Heart left ventricle (tissue), 16 donors: Measurements from ENCODE around the gene KCNJ9. TPM values are rescaled to one million over a fixed set of nuclear protein-coding genes. Genes with fewer than 3 reads are reported as not detected.

Source experiments
- ATAC-seq, 4 donors: fragments of 200-7000 bp; cut with Tn5 transposase; one replicate each; pipeline ENCODE4 v1.9.1; 2020 to 2022; ENCODE audit warnings: moderate library complexity in 4 of 4, mild to moderate bottlenecking in 3 of 4, moderate number of reproducible peaks in 1 of 4
- DNase-seq, 5 donors: peaks; one replicate each; pipeline ENCODE4 v3.0.0-alpha.2; 2020
- H3K27ac ChIP-seq, 12 donors: fragments of 200-600 bp; sonication (generic) in 4 of 12; one replicate each; pipeline versions ENCODE4 v1.5.0 to v1.8.0; 2016 to 2022; ENCODE audit warnings: mild to moderate bottlenecking in 2 of 12
- H3K27me3 ChIP-seq, 9 donors: fragments of 200-600 bp; sonication (generic) in 2 of 9; one replicate each; pipeline versions ENCODE4 v1.5.1 to v1.8.0; 2016 to 2022; ENCODE audit warnings: mild to moderate bottlenecking in 3 of 9
- H3K36me3 ChIP-seq, 9 donors: fragments of 200-600 bp; sonication (generic) in 2 of 9; one replicate each; pipeline versions ENCODE4 v1.5.0 to v1.8.0; 2018 to 2022; ENCODE audit warnings: mild to moderate bottlenecking in 2 of 9
- H3K4me1 ChIP-seq, 12 donors: fragments of 200-600 bp; sonication (generic) in 4 of 12; one replicate each; pipeline versions ENCODE4 v1.5.0 to v1.8.0; 2016 to 2022; ENCODE audit warnings: mild to moderate bottlenecking in 3 of 12
- H3K4me3 ChIP-seq, 12 donors: fragments of 200-600 bp; sonication (generic) in 4 of 12; one replicate each; pipeline versions ENCODE4 v1.5.0 to v1.8.0; 2017 to 2022; ENCODE audit warnings: mild to moderate bottlenecking in 9 of 12, moderate library complexity in 4 of 12
- H3K9me3 ChIP-seq, 12 donors: fragments of 200-600 bp; sonication (generic) in 4 of 12; one replicate each; pipeline versions ENCODE4 v1.5.0 to v1.8.0; 2016 to 2022; ENCODE audit warnings: mild to moderate bottlenecking in 1 of 12
- POLR2A ChIP-seq, 2 donors: fragments of 450-650 bp; IDR thresholded peaks; one replicate each; pipeline ENCODE4 v1.6.1; 2017; ENCODE audit warnings: antibody characterized with exemption in 2 of 2, mild to moderate bottlenecking in 2 of 2, moderate library complexity in 2 of 2
- WGBS, 4 donors: extraction: QIAGEN DNeasy Blood & Tissue Kit in 2 of 4; methylation state at CpG; one replicate each; pipeline versions ENCODE4 v1.1.5 to v1.1.7; 2013 to 2018; 5-methylcytosine and 5-hydroxymethylcytosine counted together
- intact Hi-C, 10 donors: fragments of 100-400 bp; cut with DNase I; formaldehyde crosslinking; loops; one replicate each; pipeline versions ENCODE4 v1.11.1 to v1.14.2; 2022
- polyA plus RNA-seq, 2 donors: library from polyadenylated mRNA; stranded (reverse); fragments of 200-250 nt; gene quantifications; one replicate each; pipeline ENCODE4 v1.2.3, GENCODE V29; 2013
- total RNA-seq, 9 donors: library from RNA; depleted of rRNA in 2 of 9; stranded (reverse); fragments of >200 nt in 2 of 9; fragmentation: NEBNext Ultra II Directional in 3 of 9; extraction: Animal tissue kit (Norgen Biotek cat#: 25700) in 3 of 9; gene quantifications; one replicate each; pipeline versions ENCODE4 v1.1.0 to v1.2.4, GENCODE V29; 2016 to 2023
- TF ChIP-seq, protein P1 (sequence below), 12 donors: fragments of 200-600 bp; sonication (generic) in 4 of 12; IDR thresholded peaks; one replicate each; pipeline versions ENCODE4 v1.5.0 to v1.8.0; 2018 to 2022; ENCODE audit warnings: antibody characterized with exemption in 12 of 12, mild to moderate bottlenecking in 5 of 12
- donor health status: ischemic (EF 13 %, LVEDD 7.1; RV severe dilation, severe dysfunction).
- donor health status: healthy with polysubstance abuse.
- donor health status: DM: no; HTN: yes; CAD: no.
- donor health status: DM: no; HTN: no; CAD: no.
- donor health status: ischemic (EF 25% LVEDD 6.9; RV normal size, moderate dysfunction).
- donor health status: ischemic (EF 25% LVEDD 5.7; RV mildly dilated, moderate dysfunction).
- donor health status: healthy.
- donor health status: DM: yes; HTN: yes; CAD: no.
- donor health status: ischemic (EF 35%, LVEDD 5.7; RV mildly dilated, moderate dysfunction).
- donor health status: nonischemic (EF 11% LVEDD 7.7; RV severe dilation, severe dysfunction).
- donor health status: DM: yes; HTN: yes; CAD: no.
- donor health status: PGD.
- donor health status: ischemic (EF 29% LVEDD 5.4; RV normal size, mild dysfunction).
- donor health status: nonischemic (EF 23%, LVEDD 6.1; RV moderate dilation, normal function).

KCNJ9 gene
- total and polyA plus RNA-seq, 11 donors: 0.06 to 0.29 (median 0.08) TPM; not detected in 8

DNA sequence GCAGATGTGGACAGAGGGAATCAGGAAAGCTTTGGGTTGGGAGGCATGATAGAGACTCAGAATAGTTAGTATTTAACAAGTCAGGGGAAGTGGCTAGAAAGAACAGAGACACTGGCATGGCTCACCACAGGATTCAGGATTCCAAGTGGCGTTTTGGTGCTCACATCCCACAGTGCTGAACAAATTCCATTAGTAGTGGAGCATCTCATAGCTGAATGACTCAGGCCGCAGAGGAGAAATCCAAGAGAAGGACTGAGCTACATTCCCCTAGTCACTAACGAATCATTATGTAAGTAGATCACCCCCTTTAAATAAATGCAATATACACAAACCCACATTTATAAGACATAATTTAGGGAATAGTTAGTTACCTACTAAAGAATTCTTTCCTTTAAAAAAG, 5.0 kb upstream of the KCNJ9 start:
- Histone ChIP-seq H3K27ac (peak overlapping the region in 1 of 12 donors; percentile 80), H3K9me3 (no peaks in the 10 kb centered on the region), H3K4me3 (no peak overlapping the region), H3K36me3 (no peaks in the 10 kb centered on the region), H3K4me1 (peaks cover 0 to 34% (median 0%) of the 10 kb centered on the region in 12 donors), H3K27me3 (peaks cover 0 to 37% (median 24%) of the 10 kb centered on the region in 9 donors)
- no peak for TF ChIP-seq POLR2A (IDR thresholded peaks at IDR 0.05)
- TF ChIP-seq, protein P1, sequence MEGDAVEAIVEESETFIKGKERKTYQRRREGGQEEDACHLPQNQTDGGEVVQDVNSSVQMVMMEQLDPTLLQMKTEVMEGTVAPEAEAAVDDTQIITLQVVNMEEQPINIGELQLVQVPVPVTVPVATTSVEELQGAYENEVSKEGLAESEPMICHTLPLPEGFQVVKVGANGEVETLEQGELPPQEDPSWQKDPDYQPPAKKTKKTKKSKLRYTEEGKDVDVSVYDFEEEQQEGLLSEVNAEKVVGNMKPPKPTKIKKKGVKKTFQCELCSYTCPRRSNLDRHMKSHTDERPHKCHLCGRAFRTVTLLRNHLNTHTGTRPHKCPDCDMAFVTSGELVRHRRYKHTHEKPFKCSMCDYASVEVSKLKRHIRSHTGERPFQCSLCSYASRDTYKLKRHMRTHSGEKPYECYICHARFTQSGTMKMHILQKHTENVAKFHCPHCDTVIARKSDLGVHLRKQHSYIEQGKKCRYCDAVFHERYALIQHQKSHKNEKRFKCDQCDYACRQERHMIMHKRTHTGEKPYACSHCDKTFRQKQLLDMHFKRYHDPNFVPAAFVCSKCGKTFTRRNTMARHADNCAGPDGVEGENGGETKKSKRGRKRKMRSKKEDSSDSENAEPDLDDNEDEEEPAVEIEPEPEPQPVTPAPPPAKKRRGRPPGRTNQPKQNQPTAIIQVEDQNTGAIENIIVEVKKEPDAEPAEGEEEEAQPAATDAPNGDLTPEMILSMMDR (IDR thresholded peaks at IDR 0.05): no peak
- intact Hi-C loops: no loop called here
- 81 to 83% (median 82%) methylated on average over 3 of the region's 3 CpGs for WGBS, 4 donors
- ATAC-seq (no peak), DNase-seq (no peak)

DNA sequence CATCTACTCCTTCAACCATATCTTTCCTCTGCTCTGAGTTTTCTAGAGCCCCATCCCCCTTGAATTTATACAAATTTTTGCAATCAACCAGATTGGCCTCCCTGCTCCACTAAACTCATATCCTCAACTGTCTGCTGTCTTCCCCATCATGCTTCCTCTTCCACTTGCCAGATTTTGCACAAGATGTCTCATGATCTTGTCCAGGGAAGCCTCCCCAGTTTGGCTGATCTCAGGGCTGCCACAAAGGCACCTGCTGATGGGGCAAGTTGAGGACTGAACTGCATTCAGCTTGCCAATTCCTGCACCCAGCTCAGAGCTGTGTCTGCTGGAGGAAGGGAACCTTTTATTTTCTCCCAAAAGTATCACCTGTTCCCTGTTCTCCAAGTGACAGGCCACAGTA, 3.9 kb upstream of the KCNJ9 start:
- intact Hi-C loops: no loop called here
- H3K27me3 ChIP-seq: peaks cover 0 to 49% (median 29%) of the 10 kb centered on the region in 9 donors
- ATAC-seq (no peak), DNase-seq (no peak)
- H3K4me1 ChIP-seq: peaks cover 0 to 34% (median 0%) of the 10 kb centered on the region in 12 donors
- H3K9me3 ChIP-seq: no peaks in the 10 kb centered on the region
- TF ChIP-seq POLR2A (IDR thresholded peaks at IDR 0.05): no peak
- TF ChIP-seq, protein P1 (IDR thresholded peaks at IDR 0.05): no peak
- no peaks in the 10 kb centered on the region for H3K36me3 ChIP-seq
- H3K4me3 ChIP-seq: no peak overlapping the region
- peak overlapping the region in 1 of 12 donors; percentile 80 for H3K27ac ChIP-seq

GRCh38 chr1:160078512-160079195, 2.7 kb upstream of the KCNJ9 start:
- no peak for TF ChIP-seq POLR2A (IDR thresholded peaks at IDR 0.05)
- TF ChIP-seq, protein P1 (IDR thresholded peaks at IDR 0.05): peak; percentile 36 to 86 (median 57)
- ATAC-seq (peak in 2 of 4 donors; percentile 33 to 48), DNase-seq (no peak)
- intact Hi-C loops: no loop called here
- 20 to 25% (median 22%) methylated on average over 8 of the region's 8 CpGs for WGBS, 4 donors
- H3K27ac ChIP-seq: no peak overlapping the region
- H3K4me1 ChIP-seq: peaks cover 0 to 37% (median under 1%) of the 10 kb centered on the region in 12 donors
- no peaks in the 10 kb centered on the region for H3K36me3 ChIP-seq
- H3K27me3 ChIP-seq: peaks cover 0 to 61% (median 29%) of the 10 kb centered on the region in 9 donors
- H3K9me3 ChIP-seq: no peaks in the 10 kb centered on the region
- H3K4me3 ChIP-seq: no peak overlapping the region

GRCh38 chr1:160079448-160079847, 1.9 kb upstream of the KCNJ9 start:
- no peak for DNase-seq
- Histone ChIP-seq H3K4me1 (peaks cover 0 to 45% (median 4%) of the 10 kb centered on the region in 12 donors), H3K9me3 (no peaks in the 10 kb centered on the region), H3K27me3 (peaks cover 0 to 69% (median 32%) of the 10 kb centered on the region in 9 donors), H3K27ac (no peak overlapping the region), H3K36me3 (no peaks in the 10 kb centered on the region), H3K4me3 (no peak overlapping the region)
- TF ChIP-seq, protein P1 (IDR thresholded peaks at IDR 0.05): no peak
- no peak for TF ChIP-seq POLR2A (IDR thresholded peaks at IDR 0.05)
- no peak for ATAC-seq
- intact Hi-C loops: no loop called here
- 69 to 74% (median 72%) methylated on average over 4 of the region's 4 CpGs for WGBS, 4 donors
